Measurements from ENCODE around the gene RHO. TPM values are rescaled to one million over a fixed set of nuclear protein-coding genes. Genes with fewer than 3 reads are reported as not detected.

The RHO gene
- total RNA-seq, 1 experiment from 2014 or later, result not detected

- peaks cover 66% of the 10 kb centered on the region for H3K4me1 ChIP-seq
Observed at GRCh38 chr3:129554356-129555152, 26.1 kb downstream of the RHO start.

GRCh38 chr3:129555153-129555550 is 26.7 kb downstream of the RHO start:
- H3K4me3 ChIP-seq, result no peak overlapping the region
- no peaks in the 10 kb centered on the region for H3K27me3 ChIP-seq
- H3K27ac ChIP-seq, result peak overlapping the region; percentile 72
- no peaks in the 10 kb centered on the region for H3K9me3 ChIP-seq (replicated peaks)
- peaks cover 72% of the 10 kb centered on the region for H3K4me1 ChIP-seq
- DNase-seq, result no peak
- peaks cover 19% of the 10 kb centered on the region for H3K36me3 ChIP-seq

More at GRCh38 chr3:129554356-129555152, 26.1 kb downstream of the RHO start:
- peaks cover 17% of the 10 kb centered on the region for H3K36me3 ChIP-seq
- no peaks in the 10 kb centered on the region for H3K27me3 ChIP-seq
- peak; percentile 89 to 91 for DNase-seq
- peak overlapping the region; percentile 72 for H3K27ac ChIP-seq
- H3K4me3 ChIP-seq, result no peak overlapping the region
- H3K9me3 ChIP-seq (replicated peaks), result no peaks in the 10 kb centered on the region

- no peak overlapping the region for H3K4me3 ChIP-seq
- no peak overlapping the region; the same call in 1 of the 2 replicates for H3K27ac ChIP-seq
- DNase-seq, result no peak
- H3K4me1 ChIP-seq, result peaks cover 72% of the 10 kb centered on the region
- peaks cover 19% of the 10 kb centered on the region for H3K36me3 ChIP-seq
- H3K9me3 ChIP-seq (replicated peaks), result no peaks in the 10 kb centered on the region
- H3K27me3 ChIP-seq, result no peaks in the 10 kb centered on the region
Observed at GRCh38 chr3:129555616-129556357, 27.3 kb downstream of the RHO start.

GRCh38 chr3:129556358-129556695 is 27.9 kb downstream of the RHO start:
- no peak for DNase-seq
- Histone ChIP-seq H3K36me3 (peaks cover 19% of the 10 kb centered on the region), H3K4me1 (peaks cover 72% of the 10 kb centered on the region), H3K9me3 (replicated peaks) (no peaks in the 10 kb centered on the region), H3K27ac (no peak overlapping the region), H3K27me3 (no peaks in the 10 kb centered on the region), H3K4me3 (no peak overlapping the region)

- H3K36me3 ChIP-seq, result peaks cover 19% of the 10 kb centered on the region
- H3K27ac ChIP-seq, result no peak overlapping the region
- no peak overlapping the region for H3K4me3 ChIP-seq
- peaks cover 72% of the 10 kb centered on the region for H3K4me1 ChIP-seq
- H3K27me3 ChIP-seq, result no peaks in the 10 kb centered on the region
- DNase-seq, result no peak
- no peaks in the 10 kb centered on the region for H3K9me3 ChIP-seq (replicated peaks)
Observed at GRCh38 chr3:129556890-129557547, 28.6 kb downstream of the RHO start.

GRCh38 chr3:129557548-129557894 is 29.1 kb downstream of the RHO start:
- peaks cover 19% of the 10 kb centered on the region for H3K36me3 ChIP-seq
- no peak overlapping the region for H3K4me3 ChIP-seq
- no peaks in the 10 kb centered on the region for H3K9me3 ChIP-seq (replicated peaks)
- no peak for DNase-seq
- no peaks in the 10 kb centered on the region for H3K27me3 ChIP-seq
- no peak overlapping the region for H3K27ac ChIP-seq
- peaks cover 72% of the 10 kb centered on the region for H3K4me1 ChIP-seq

GRCh38 chr3:129558081-129558771 is 29.8 kb downstream of the RHO start:
- no peaks in the 10 kb centered on the region for H3K9me3 ChIP-seq (replicated peaks)
- peaks cover 19% of the 10 kb centered on the region for H3K36me3 ChIP-seq
- DNase-seq, result no peak
- peaks cover 65% of the 10 kb centered on the region for H3K4me1 ChIP-seq
- peak overlapping the region; percentile 89 for H3K27ac ChIP-seq
- H3K27me3 ChIP-seq, result no peaks in the 10 kb centered on the region
- H3K4me3 ChIP-seq, result no peak overlapping the region

- Histone ChIP-seq H3K27me3 (no peaks in the 10 kb centered on the region), H3K9me3 (replicated peaks) (no peaks in the 10 kb centered on the region), H3K4me1 (peaks cover 59% of the 10 kb centered on the region), H3K4me3 (no peak overlapping the region), H3K36me3 (peaks cover 19% of the 10 kb centered on the region), H3K27ac (peak overlapping the region; percentile 89)
- peak; percentile 86 to 91 for DNase-seq
Observed at GRCh38 chr3:129558772-129559564, 30.5 kb downstream of the RHO start.

GRCh38 chr3:129559565-129560079 is 31.2 kb downstream of the RHO start:
- peak overlapping the region; percentile 50 for H3K4me3 ChIP-seq
- peaks cover 19% of the 10 kb centered on the region for H3K36me3 ChIP-seq
- DNase-seq, result no peak
- H3K27ac ChIP-seq, result peak overlapping the region; percentile 89
- H3K9me3 ChIP-seq (replicated peaks), result no peaks in the 10 kb centered on the region
- H3K27me3 ChIP-seq, result no peaks in the 10 kb centered on the region
- H3K4me1 ChIP-seq, result peaks cover 52% of the 10 kb centered on the region

- Histone ChIP-seq H3K27ac (peak overlapping the region; percentile 89), H3K27me3 (no peaks in the 10 kb centered on the region), H3K4me1 (peaks cover 47% of the 10 kb centered on the region), H3K4me3 (peak overlapping the region; percentile 50), H3K36me3 (peaks cover 19% of the 10 kb centered on the region), H3K9me3 (replicated peaks) (no peaks in the 10 kb centered on the region)
- DNase-seq, result peak; percentile 87 to 88
Observed at GRCh38 chr3:129560269-129560787, 31.9 kb downstream of the RHO start.

GRCh38 chr3:129560911-129561594 is 32.6 kb downstream of the RHO start:
- Histone ChIP-seq H3K4me1 (peaks cover 39% of the 10 kb centered on the region), H3K9me3 (replicated peaks) (no peaks in the 10 kb centered on the region), H3K27me3 (no peaks in the 10 kb centered on the region), H3K27ac (peak overlapping the region; percentile 89), H3K4me3 (peak overlapping the region; percentile 50), H3K36me3 (peaks cover 19% of the 10 kb centered on the region)
- peak; percentile 95 to 96 for DNase-seq

- peaks cover 15% of the 10 kb centered on the region for H3K36me3 ChIP-seq
- no peak overlapping the region for H3K4me3 ChIP-seq
- H3K27me3 ChIP-seq, result no peaks in the 10 kb centered on the region
- peak overlapping the region; percentile 89 for H3K27ac ChIP-seq
- no peak for DNase-seq
- H3K4me1 ChIP-seq, result peaks cover 37% of the 10 kb centered on the region
- no peaks in the 10 kb centered on the region for H3K9me3 ChIP-seq (replicated peaks)
Observed at GRCh38 chr3:129561619-129562248, 33.3 kb downstream of the RHO start.

- DNase-seq, result no peak
- H3K9me3 ChIP-seq (replicated peaks), result no peaks in the 10 kb centered on the region
- H3K36me3 ChIP-seq, result peaks cover 12% of the 10 kb centered on the region
- H3K4me3 ChIP-seq, result no peak overlapping the region
- H3K4me1 ChIP-seq, result peaks cover 36% of the 10 kb centered on the region
- H3K27ac ChIP-seq, result no peak overlapping the region
- no peaks in the 10 kb centered on the region for H3K27me3 ChIP-seq
Observed at GRCh38 chr3:129562803-129563202, 34.4 kb downstream of the RHO start.

Measured in SJCRH30 (cell line).